Measurements from ENCODE around the gene SSPN.

SSPN gene

GRCh38 chr12:26250801-26251200 lies 55.4 kb downstream of the SSPN start:
- no peak for TF ChIP-seq POU6F1 (CRISPR knock-in tag; IDR thresholded peaks at IDR 0.05; ENCODE audit: borderline replicate concordance, low read depth)
- TF ChIP-seq ZFP3 (CRISPR knock-in tag; IDR thresholded peaks at IDR 0.05): no peak
- no peak for TF ChIP-seq ISL1 (CRISPR knock-in tag; IDR thresholded peaks at IDR 0.05)
- TF ChIP-seq CSDC2 (CRISPR knock-in tag; IDR thresholded peaks at IDR 0.05): no peak
- TF ChIP-seq ZFP30 (CRISPR knock-in tag; IDR thresholded peaks at IDR 0.05): no peak
- TF ChIP-seq RARB (CRISPR knock-in tag; IDR thresholded peaks at IDR 0.05): no peak
- no peak for TF ChIP-seq OSR1 (CRISPR knock-in tag; IDR thresholded peaks at IDR 0.05)
- no peak for ATAC-seq

GRCh38 chr12:26251600-26251999 lies 56.2 kb downstream of the SSPN start:
- ATAC-seq: no peak
- TF ChIP-seq PPARA (CRISPR knock-in tag; IDR thresholded peaks at IDR 0.05; ENCODE audit: borderline replicate concordance) (no peak), ESRRG (CRISPR knock-in tag; IDR thresholded peaks at IDR 0.05) (no peak)

GRCh38 chr12:26252946-26253345 lies 57.6 kb downstream of the SSPN start:
- TF ChIP-seq ZNF8 (CRISPR knock-in tag; IDR thresholded peaks at IDR 0.05) (no peak), CSDC2 (CRISPR knock-in tag; IDR thresholded peaks at IDR 0.05) (no peak), ZFP3 (CRISPR knock-in tag; IDR thresholded peaks at IDR 0.05) (no peak), SNAI2 (CRISPR knock-in tag; IDR thresholded peaks at IDR 0.05) (no peak), RARB (CRISPR knock-in tag; IDR thresholded peaks at IDR 0.05) (no peak), BACH2 (CRISPR knock-in tag; IDR thresholded peaks at IDR 0.05; ENCODE audit: borderline replicate concordance) (no peak), PATZ1 (CRISPR knock-in tag; IDR thresholded peaks at IDR 0.05; ENCODE audit: borderline replicate concordance) (no peak), TSHZ2 (CRISPR knock-in tag; IDR thresholded peaks at IDR 0.05) (no peak), ESRRG (CRISPR knock-in tag; IDR thresholded peaks at IDR 0.05) (no peak), CSRNP3 (CRISPR knock-in tag; IDR thresholded peaks at IDR 0.05) (no peak), ISL1 (CRISPR knock-in tag; IDR thresholded peaks at IDR 0.05) (no peak), ZFP30 (CRISPR knock-in tag; IDR thresholded peaks at IDR 0.05) (no peak), ARNTL (CRISPR knock-in tag; IDR thresholded peaks at IDR 0.05; ENCODE audit: borderline replicate concordance, low read depth) (no peak), PPARA (CRISPR knock-in tag; IDR thresholded peaks at IDR 0.05; ENCODE audit: borderline replicate concordance) (no peak)
- no peak for ATAC-seq

GRCh38 chr12:26255893-26256645 lies 60.7 kb downstream of the SSPN start:
- no peak for TF ChIP-seq TCF4 (CRISPR knock-in tag; IDR thresholded peaks at IDR 0.05; ENCODE audit: borderline replicate concordance)
- no peak for TF ChIP-seq PPARA (CRISPR knock-in tag; IDR thresholded peaks at IDR 0.05; ENCODE audit: borderline replicate concordance)
- no peak for TF ChIP-seq CSRNP3 (CRISPR knock-in tag; IDR thresholded peaks at IDR 0.05)
- TF ChIP-seq ZC3H10 (CRISPR knock-in tag; IDR thresholded peaks at IDR 0.05): no peak
- TF ChIP-seq ZFP30 (CRISPR knock-in tag; IDR thresholded peaks at IDR 0.05): no peak
- TF ChIP-seq SNAI2 (CRISPR knock-in tag; IDR thresholded peaks at IDR 0.05): no peak
- TF ChIP-seq CSDC2 (CRISPR knock-in tag; IDR thresholded peaks at IDR 0.05): no peak
- TF ChIP-seq POU6F1 (CRISPR knock-in tag; IDR thresholded peaks at IDR 0.05; ENCODE audit: borderline replicate concordance, low read depth): no peak
- no peak for TF ChIP-seq CREB5 (CRISPR knock-in tag; IDR thresholded peaks at IDR 0.05; ENCODE audit: low read depth)
- no peak for TF ChIP-seq OSR1 (CRISPR knock-in tag; IDR thresholded peaks at IDR 0.05)
- TF ChIP-seq BACH2 (CRISPR knock-in tag; IDR thresholded peaks at IDR 0.05; ENCODE audit: borderline replicate concordance): no peak
- no peak for ATAC-seq

All from SK-N-SH treated with all-trans-retinoic acid at 6 μM for 48 hours (cell line).